Nasal cavity respiratory epithelium epithelial cell of viscerocranial mucosa (primary cell): ENCODE measurements around the gene TNFAIP6. TPM values are rescaled to one million over a fixed set of nuclear protein-coding genes. Genes with fewer than 3 reads are reported as not detected.

ENCODE experiments used
- total RNA-seq: library from RNA; depleted of rRNA; stranded (reverse); fragments of >200 nt; gene quantifications from 2 replicates; pipeline ENCODE4 v1.2.3, GENCODE V29; 2014

TNFAIP6 gene, protein sequence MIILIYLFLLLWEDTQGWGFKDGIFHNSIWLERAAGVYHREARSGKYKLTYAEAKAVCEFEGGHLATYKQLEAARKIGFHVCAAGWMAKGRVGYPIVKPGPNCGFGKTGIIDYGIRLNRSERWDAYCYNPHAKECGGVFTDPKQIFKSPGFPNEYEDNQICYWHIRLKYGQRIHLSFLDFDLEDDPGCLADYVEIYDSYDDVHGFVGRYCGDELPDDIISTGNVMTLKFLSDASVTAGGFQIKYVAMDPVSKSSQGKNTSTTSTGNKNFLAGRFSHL
- total RNA-seq = not detected in 2 replicates

DNA sequence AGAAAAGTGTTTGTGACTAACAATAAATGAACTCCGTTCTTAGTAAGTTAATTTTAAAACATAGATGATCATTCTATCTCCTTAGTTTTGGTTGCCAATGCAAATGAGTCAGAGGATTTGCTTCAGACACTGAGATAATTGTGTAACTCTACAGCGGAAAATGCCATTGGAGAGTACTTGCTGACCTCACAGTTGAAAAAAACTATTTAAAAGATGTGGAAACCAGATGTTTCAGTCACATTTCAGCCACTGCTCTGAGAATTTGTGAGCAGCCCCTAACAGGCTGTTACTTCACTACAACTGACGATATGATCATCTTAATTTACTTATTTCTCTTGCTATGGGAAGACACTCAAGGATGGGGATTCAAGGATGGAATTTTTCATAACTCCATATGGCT, at the start of gene TNFAIP6:
Gene TNFAIP6, plus strand, starts transcription at position 234 of the 400 bp plus-strand sequence. Its CDS starts 75 bp downstream, at position 309.

DNA sequence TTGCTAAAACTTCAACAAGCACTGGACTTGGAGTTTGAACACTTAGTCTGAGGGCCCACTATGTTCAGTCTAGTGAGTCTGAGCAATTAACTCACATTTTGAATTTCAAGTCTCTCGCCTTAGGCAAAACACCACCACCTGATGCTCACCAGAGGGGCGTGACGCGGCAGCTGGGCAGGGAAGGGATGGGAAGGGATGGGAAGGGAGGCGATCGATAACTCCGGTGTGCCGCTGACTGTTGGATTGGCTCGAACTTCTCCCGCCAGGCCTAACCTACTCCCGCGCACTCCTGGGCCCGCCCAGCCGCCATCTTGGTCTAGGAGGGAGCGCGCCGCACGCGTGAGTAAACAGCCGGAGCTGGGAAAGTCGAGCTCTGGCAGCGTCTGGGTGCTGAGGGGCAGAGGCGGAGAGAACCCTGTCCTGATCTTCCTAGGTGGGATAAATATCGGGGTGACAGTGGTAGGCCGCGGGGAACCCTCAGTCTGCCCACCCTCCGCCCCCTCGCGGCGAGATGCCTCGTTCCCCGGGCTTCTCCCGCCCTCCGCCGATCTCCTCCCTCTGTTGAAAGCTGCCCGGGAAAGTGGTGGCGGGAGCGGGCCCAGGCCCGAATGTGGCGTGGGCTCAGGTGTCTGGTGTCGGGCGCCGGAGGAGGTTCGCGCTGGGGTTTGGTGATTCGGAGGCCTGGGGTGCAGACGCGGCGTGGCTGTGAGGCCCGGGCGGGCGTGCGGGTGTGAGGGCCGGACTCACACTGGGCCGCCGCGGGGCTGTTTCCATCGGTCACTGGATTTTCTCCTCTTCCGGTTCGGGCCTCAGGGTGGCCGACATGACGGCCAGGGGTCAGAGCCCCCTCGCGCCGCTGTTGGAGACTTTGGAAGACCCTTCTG, 52.5 kb downstream of the TNFAIP6 start, which contains the start of gene RIF1:
Gene RIF1, plus strand, starts transcription at position 302 of the 884 bp plus-strand sequence. Its CDS starts 522 bp downstream, at position 824.

Other genes starting within 250 kb of the TNFAIP6 start
- 1.0 and 2.6 TPM in 2 replicates for gene RBM43, start 95.7 kb upstream of the TNFAIP6 start, total RNA-seq
- 3.4 and 10.6 TPM in 2 replicates for gene NMI, start 67.9 kb upstream of the TNFAIP6 start, total RNA-seq
- gene RIF1, start 52.3 kb downstream of the TNFAIP6 start, total RNA-seq = 36.9 and 56.7 TPM in 2 replicates